ENCODE results near the gene ZNF575.

Gene ZNF575, protein sequence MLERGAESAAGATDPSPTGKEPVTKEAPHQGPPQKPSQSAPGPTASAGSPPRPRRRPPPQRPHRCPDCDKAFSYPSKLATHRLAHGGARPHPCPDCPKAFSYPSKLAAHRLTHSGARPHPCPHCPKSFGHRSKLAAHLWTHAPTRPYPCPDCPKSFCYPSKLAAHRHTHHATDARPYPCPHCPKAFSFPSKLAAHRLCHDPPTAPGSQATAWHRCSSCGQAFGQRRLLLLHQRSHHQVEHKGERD

DNA sequence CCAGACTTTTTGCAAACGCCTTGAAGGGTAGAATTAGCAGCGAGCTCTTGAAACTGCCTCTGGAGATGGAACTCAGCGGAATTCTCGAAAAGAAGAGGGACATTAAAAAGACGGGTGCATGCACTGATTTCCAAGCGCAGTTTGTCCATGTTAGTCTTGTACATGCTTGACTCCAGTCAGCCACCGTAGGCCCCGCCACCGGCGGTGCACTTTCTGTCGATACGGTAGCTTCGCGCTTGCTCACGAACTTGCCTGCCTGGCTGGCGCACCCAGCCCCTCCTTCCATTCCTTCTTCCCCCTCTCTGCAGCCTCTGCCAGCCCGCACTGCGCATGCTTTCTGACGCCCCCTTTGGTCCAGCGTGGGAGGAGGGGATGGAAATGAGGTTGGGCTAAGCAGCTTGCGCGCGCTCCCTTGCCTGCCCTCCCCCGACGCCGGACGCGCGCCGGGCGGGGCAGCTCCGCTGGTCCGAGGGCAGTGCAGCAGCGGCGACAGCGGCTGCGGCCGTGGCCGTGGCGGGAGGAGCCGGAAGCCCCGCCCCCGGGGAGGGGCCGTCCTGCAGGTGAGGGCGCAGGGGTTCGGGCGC is at the start of gene ZNF575:
Gene ZNF575 (plus strand): TSS at position 227 of the 584 bp plus-strand sequence. CDS start 1,235 bp downstream, outside the sequence.
- DNase-seq: peak; percentile 82

DNA sequence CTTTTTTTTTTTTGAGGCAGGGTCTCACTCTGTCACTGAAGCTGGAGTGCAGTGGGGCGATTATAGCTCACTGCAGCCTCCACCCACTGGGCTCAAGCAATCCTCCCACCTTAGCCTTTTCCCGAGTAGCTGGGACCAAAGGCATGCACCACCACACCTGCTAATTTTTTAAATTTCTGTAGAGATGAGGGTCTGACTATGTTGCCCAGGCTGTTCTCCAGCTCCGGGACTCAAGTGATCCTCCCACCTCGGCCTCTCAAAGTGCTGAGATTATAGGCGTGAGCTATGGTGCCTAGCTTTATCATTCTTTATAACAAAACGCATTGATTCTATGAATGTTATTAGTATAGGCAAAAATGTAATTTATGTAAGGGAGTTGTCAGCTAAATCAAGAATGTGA is 49.7 kb upstream of the ZNF575 start:
- DNase-seq: no peak

DNA sequence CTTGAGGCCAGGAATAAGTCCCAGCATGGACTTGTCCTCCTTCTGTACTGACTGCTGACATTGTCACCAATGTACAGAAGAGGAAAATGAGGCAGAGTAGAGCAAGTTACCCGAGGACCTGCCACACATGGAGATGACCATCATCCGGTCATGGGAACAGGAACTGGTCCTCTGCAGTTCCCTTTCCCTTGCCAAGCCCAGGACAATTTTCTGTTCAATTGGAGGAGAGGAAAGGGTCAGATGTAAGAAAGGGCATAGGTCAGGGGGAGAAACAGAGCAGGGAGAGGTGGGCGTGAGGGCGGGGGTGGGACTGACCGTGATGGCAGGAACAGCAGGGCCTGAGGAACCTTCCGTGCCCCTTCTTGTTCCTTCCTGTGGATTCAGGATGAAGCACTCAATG is 47.0 kb upstream of the ZNF575 start:
- DNase-seq: no peak

DNA sequence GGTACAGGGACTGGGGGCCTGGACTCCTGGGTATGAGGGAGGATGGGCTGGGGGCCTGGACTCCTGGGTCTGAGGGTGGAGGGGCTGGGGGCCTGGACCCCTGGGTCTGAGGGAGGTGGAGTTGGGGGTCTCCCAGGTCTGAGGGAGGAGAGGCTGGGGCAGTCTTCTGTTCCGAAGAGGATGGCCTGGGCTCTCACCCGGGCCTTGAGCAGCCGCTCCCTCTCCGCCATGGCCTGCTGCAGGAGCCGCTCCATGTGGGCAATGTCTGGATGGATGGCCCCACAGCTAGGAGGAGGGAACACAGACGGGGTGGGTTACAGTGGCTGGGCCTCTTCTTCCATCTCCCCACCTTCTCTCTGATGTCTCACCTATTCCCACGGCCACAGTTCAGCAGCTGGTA is 46.6 kb upstream of the ZNF575 start:
- DNase-seq: no peak

DNA sequence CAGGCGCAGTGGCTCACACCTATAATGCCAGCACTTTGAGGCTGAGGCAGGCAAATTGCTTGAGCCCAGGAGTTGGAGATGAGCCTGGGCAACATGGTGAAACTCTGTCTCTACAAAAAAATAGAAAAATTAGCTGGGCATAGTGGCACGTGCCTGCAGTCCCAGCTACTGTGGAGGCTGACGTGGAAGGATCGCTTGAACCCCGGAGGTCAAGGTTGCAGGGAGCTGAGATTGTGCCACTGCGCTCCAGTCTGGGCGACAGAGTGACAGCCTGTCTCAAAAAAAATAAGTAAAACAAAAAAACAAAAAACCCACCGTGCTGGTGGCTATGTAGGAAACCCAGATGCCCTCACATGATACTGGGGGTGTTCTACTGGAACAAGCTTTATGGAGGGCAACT is 44.8 kb upstream of the ZNF575 start:
- no peak for DNase-seq

DNA sequence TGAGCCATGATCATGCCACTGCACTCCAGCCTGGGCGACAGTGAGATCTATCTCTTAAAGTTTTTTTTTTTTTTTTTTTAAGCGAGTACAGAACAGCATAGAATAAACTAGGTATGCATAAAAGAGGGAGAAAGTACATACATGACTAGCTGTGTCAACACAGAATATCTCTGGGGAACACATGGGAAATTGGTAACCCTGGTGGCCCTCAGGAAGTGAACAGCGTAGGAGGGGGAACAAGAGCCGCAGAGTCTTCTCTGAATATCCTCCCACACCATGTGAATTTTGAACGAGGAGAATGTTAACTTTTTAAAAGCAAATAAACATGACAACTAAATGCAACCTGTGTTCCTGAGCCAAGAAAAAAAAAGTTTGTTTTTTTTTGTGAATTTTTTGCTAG is 43.7 kb upstream of the ZNF575 start:
- no peak for DNase-seq

DNA sequence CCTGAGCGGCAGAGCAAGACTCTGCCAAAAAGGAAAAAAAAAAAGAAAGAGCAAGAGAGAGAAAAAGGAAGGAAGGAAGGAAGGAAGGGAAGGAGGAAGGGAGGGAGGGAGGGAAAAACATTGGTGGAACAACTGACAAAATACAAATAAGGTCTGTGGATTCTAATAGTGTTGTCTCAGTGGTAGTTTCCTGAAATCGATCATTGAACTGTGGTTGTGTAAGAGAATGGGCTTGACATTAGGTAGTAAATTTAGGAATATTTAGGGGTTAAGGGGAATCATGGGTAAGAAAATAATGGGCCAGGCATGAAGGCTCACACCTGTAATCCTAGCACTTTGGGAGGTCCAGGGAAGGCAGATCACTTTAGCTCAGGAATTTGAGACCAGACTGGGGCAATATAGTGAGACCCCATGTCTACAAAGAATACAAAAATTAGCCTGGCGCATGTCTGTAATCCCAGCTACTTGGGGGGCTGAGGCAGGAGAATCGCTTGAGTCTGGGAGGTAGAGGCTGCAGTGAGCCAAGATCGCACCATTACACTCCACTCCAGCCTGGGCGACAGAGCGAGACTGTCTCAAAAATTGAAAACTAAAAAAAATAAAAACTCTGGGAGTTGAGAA is 42.9 kb upstream of the ZNF575 start:
- no peak for DNase-seq

DNA sequence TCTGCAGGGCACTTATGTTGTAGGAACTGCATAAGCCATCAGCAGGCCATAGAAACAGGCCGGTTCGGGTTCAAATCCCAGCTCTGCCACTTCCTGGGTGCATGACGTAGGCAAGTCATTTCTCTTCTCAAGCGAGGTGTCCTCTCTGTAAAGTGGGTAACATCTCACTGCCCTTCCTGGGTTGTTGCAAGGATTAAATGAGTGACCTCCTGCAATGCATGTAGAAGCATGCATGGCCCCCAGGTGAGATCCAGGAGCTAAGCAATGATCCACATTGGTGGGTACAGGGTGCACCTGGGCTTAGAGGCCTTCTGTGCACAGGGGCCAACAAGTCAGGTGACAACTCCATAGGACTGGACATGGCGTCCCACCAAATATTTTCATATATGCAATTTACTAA is 42.2 kb upstream of the ZNF575 start:
- DNase-seq: no peak

DNA sequence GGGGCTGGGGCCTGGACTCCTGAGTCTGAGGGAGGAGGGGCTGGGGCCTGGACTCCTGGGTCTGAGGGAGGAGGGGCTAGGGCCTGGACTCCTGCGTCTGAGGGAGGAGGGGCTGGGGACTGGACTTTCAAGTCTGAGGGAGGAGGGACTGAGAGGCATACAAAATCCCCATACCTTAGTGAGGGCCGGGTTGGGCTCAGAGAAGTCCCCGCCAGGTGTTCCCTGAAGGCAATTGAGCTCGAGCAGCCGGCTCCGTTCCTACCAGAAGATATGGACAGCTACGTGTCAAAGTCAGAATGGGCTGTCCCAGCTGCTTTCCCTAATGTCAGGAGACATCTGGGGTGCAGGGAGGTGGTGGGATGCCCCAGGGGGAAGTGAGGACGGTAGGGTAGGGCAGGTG is 37.9 kb upstream of the ZNF575 start:
- no peak for DNase-seq

DNA sequence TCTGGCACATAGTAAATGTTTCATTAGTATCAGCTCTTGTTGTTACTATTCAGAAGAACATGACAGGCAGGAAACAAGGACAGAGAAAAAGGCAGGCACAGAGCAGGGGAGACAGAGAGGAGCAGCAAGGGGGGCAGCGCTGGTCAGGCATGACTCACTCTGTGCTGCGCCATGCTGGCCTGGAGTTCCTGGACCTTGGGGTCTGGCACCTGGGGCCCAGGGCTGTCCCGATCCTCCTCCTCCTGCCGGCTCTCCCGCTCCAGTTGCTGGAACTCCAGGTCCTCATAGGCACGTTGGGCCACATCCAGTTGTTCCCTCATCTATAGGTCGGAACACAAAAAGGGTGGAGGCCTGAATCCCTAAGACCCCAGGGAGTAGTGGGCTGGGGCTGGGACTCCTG is 36.0 kb upstream of the ZNF575 start:
- no peak for DNase-seq

DNA sequence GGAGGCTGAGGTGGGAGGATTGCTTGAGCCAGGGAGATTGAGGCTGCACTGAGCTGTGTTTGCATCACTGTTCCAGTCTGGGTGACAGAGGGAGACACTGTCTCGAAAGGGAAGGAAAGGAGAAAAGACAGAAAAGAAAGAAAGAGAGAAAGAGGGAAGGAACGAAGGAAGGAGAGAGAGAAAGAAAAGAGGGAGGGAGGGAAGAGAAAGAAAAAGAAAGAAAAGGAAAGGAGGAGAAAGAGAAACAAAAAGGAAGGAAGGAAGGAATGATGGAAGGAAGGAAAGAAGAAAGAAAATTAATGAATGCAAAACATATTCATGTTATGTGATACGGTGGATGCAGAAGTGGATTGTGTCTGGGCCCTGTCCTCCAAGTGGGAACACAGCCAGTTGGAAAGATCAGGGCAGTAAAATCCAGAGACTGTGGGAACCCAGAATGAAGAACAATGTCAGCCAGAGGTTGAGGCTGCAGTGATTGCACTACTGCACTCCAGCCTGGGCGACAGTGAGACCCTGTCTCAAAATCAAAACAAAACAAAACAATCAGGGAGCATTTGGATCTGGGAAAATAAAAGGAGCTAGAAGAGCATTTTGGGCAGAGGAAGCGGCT is 34.6 kb upstream of the ZNF575 start:
- DNase-seq: no peak

DNA sequence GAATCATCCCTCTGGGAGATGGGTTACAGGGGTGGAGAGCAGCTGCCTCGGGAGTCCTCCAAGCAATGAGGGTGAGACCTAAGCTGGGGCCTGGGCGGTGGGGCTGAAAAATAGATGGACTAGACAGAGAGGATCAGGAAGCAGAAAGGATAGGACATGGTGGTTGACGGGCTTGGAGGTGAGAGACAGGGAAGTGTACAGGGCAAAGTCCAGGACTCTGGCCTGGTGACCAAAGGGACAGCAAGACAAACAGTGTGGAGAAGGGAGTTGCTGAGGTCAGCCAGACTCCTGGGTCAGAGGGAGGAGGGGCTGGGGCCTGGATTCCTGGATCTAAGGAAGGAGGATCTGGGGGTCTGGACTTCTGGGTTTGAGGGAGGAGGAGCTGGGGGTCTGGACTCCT is 33.9 kb upstream of the ZNF575 start:
- no peak for DNase-seq

DNA sequence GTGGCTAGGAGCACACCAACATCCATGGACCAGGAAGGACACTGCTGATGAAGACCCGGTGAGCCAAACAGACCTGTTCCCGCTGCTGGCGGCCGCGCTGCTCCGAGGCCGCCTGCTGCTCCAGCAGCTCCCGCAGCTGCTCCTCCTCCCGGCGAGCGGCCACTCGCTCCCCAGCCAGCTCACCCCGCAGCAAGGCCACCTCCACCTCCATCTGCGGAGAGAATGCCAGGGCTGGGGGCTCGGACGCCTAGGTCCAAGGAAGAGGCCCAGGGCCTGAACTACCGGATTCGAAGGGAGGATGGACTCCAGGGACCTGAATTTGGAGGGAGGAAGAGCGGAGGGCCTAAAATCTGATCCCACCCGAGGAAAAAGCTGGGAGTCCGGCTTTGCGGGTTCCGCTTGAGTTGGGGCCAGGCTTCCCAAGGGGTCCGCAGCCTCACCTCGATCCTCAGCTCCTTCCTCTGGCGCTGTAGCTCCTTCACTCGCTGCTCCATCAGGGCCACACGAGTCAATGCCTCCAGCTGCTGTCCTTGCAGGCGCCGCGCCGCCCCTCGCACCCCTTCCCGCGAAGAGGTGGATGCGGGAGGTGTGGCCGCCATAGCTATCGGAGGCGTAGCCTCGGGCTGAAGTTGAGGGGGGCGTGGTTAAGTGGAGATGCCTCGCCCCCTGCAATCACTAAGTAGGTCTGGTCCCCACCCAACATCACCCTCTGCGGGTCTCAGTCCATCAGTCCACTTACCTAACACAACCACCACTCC is 31.1 kb upstream of the ZNF575 start:
- DNase-seq: no peak

DNA sequence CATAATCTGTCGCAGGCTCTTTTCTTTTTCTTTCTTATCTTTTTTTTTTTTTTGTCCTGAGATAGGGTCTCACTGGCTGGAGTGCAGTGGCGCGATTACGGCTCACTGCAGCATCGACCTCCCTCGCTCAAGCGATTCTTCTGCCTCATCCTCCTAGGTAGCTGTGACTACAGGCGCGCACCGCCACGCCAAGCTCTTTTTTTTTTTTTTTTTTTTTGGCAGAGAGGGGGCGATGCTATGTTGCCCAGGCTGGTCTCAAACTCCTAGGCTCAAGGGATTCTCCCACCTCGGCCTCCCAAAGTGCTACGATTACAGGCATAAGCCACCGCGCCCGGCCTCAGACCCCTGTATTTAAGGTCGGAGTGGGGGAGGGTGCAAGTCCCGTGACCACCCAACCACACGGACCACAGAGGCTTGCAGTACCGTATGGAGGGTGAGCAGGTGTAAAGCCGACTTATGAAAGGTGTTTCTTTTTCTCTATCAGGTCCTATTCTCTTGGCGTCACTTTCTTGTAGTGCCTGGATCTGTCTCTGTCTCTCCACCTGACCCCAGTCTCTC is 30.5 kb upstream of the ZNF575 start:
- DNase-seq: no peak

DNA sequence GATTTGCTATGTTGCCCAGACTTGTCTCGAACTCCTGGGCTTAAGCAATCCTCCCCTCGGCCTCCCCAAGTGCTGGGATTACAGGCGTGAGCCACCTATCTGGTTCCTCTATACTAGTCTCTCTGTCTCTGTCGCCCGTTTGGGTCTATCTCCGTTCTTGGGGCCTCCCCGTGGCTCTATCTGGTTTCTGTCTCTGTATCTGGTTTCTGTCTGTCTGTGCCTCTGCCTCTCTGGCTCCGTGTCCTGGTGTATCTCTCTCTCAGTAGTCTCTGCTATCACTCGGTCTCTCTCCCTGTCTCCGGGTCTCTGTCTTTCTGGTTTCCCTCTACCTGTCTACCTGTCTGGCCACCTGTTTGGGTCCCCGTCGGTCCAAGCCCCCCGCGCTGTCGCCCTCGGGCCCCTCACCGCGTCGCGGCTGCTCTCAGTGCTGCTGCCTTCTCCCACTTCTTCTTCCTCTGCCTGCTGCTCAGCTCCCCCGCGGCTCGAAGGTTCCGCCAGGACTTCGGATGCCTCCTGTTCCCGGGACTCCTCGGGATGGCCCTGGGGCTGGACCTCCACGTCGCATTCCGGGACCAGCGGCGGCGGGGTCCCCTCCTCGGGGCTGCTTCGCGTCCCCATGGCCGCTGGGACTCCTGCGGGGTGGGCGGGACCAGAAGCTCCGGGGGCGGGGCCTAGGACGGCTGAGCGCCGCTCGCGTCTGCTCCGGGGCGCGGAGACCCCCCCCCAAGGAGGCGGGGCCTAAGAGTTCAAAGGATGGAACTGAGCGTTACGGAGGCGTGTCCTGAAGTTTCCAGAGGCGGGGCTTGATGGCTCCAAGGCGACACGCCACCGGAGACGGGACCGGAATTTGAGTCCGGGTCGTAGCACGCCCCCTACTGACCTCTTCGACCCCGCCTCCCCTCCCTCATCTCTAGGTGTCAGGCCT is 29.2 kb upstream of the ZNF575 start:
- peak; percentile 28 for DNase-seq

DNA sequence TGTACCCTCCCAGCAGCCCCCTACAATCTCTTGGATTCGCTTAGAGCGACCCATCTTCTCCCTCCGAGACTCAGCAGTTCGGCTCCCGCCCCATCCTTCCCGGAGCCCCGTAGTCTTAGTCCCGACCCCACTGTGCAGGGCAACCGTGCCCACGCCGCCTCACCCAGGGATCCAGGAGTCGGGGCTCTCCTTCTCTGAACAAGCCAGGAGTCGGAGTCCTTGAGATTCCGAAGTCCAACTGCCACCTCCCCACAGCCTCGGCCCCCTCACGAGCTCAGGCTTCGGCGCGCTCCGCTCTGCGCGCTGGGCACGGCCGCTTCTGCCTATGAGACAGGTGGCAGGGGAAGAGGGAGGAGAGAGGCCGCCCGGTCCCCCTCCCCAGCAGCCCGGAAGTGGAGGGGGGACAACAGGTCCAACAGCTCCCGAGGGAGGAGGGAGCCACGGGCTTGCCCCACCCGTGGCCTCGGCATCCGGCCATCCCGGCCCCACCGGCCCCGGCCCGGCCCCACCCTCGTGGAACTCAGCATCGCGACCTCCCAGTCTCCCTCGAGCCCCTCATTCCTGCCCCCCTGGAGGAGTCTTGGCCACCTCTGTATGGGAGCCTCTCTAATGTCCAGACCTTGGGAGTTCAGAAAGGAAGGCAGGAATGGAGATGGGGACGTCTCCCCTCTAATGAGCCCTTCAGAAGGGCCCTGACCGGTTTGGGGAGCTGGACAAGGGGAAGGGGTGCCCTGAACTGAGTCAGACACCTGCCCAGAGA is 28.4 kb upstream of the ZNF575 start, which contains the start of gene PHLDB3:
Gene PHLDB3 (minus strand): TSS at position 321 of the 760 bp plus-strand sequence. CDS start 628 bp downstream, outside the sequence.
- no peak for DNase-seq

DNA sequence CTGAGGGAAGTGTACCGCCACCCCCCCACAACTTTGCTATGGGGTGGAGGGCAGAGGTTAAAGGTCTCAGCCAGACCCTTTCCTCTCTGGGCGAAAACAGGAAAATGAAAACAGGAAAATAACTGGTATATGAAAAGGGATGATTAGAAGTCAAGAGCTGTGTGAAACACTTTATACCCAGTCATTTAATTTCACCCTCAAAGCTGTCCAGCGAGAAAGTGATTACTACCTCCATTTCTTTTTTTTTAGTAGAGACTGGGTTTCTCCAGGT is 27.9 kb upstream of the ZNF575 start:
- no peak for DNase-seq

DNA sequence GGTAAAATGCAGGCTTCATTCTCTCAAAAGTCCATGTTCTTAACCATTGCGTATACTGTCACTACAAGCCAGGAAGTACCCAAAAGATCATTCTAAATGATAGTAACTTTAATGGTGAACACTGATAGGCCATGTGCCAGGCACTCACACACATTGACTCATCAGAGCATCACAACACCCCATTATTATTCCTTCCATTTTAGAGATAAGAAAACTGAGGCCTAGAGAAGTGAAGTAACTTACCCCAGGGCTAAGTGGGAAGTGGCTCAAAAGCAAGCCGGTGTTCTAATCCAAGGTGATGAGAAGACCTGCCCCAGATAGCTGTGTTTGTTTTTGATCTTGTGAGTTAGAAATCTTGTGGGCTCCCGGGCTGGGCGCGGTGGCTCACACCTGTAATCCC is 27.0 kb upstream of the ZNF575 start:
- DNase-seq: no peak

DNA sequence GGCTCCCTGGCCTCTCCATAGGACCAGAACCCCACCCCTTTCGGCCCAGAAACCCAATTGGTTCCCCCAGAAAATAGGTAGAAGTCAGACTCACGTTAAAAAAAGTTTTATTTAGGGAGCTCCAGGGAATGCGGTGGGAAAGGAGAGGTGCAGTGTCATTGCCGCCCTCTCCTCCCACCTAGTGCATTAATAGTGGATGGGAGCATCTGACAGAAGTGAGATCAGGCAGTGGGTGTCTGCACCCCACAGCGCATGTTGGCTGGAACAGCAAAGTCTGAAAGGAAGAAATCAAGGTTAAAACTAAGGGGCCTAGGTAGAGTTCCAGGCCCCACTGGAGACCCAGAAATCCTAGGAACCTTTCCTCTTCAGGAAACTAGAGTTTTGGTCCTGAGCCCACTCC is 26.4 kb upstream of the ZNF575 start:
- DNase-seq: no peak

DNA sequence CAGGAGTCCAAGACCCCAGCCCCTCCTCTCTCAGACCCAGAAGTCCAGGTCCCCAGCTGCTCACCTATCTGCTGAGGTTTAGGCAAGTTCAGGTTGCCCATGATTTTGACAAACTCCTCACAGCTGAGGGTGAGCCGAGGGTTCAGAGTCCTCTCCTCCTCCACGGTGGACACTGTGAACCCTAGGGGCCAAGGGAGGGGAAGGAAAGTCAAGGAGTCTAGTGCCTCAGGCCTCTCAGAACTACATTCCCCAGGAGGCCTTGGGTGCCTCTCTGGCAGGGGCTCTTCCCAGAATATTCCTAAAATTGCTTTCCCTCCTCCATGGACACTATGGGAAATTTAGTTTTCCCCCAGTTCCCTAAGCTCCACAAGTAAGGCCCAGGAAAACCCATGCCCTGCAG is 25.1 kb upstream of the ZNF575 start:
- no peak for DNase-seq

DNA sequence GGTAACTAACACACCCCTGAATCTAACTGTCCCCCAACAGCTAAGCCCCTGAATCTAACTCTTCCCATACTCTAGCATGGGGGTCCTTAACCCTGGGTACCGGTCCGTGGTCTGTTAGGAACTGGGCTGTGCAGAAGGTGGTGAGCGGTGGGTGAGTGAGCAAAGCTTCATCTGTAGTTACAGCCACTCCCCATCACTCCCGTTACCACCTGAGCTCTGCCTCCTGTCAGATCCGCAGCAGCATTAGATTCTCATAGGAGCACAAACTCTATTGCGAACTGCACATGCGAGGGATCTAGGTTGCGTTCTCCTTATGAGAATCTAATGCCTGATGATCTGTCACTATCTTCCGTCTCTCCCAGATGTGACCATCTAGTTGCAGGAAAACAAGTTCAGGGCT is 22.3 kb upstream of the ZNF575 start:
- no peak for DNase-seq
